ENCODE results near the gene BTBD7.

BTBD7 gene

GRCh38 chr14:93326196-93326595 is 6.6 kb downstream of the BTBD7 start:
- H3K4me3 ChIP-seq (ENCODE audit: low read depth, low read length) = no peak overlapping the region
- H3K36me3 ChIP-seq (ENCODE audit: control insufficient read depth, insufficient read depth, low read length) = no peaks in the 10 kb centered on the region
- H3K9ac ChIP-seq (ENCODE audit: low read depth, low read length) = no peak overlapping the region
- peaks cover 5% of the 10 kb centered on the region for H3K4me1 ChIP-seq (ENCODE audit: control insufficient read depth, insufficient read depth, low read length)
- no peaks in the 10 kb centered on the region for H3K9me3 ChIP-seq (ENCODE audit: control insufficient read depth, insufficient read depth, low read length)
- H3K27me3 ChIP-seq (ENCODE audit: control insufficient read depth, insufficient read depth, low read length) = no peaks in the 10 kb centered on the region

GRCh38 chr14:93323600-93324174 is 9.1 kb downstream of the BTBD7 start:
- Histone ChIP-seq H3K9me3 (ENCODE audit: control insufficient read depth, insufficient read depth, low read length) (no peaks in the 10 kb centered on the region), H3K36me3 (ENCODE audit: control insufficient read depth, insufficient read depth, low read length) (no peaks in the 10 kb centered on the region), H3K4me1 (ENCODE audit: control insufficient read depth, insufficient read depth, low read length) (no peaks in the 10 kb centered on the region), H3K4me3 (ENCODE audit: low read depth, low read length) (no peak overlapping the region), H3K9ac (ENCODE audit: low read depth, low read length) (no peak overlapping the region), H3K27me3 (ENCODE audit: control insufficient read depth, insufficient read depth, low read length) (no peaks in the 10 kb centered on the region)

- Histone ChIP-seq H3K36me3 (ENCODE audit: control insufficient read depth, insufficient read depth, low read length) (no peaks in the 10 kb centered on the region), H3K27me3 (ENCODE audit: control insufficient read depth, insufficient read depth, low read length) (no peaks in the 10 kb centered on the region), H3K9ac (ENCODE audit: low read depth, low read length) (no peak overlapping the region), H3K4me3 (ENCODE audit: low read depth, low read length) (no peak overlapping the region), H3K9me3 (ENCODE audit: control insufficient read depth, insufficient read depth, low read length) (no peaks in the 10 kb centered on the region), H3K4me1 (ENCODE audit: control insufficient read depth, insufficient read depth, low read length) (no peaks in the 10 kb centered on the region)
Observed at GRCh38 chr14:93322929-93323599, 9.8 kb downstream of the BTBD7 start.

GRCh38 chr14:93320489-93320888 is 12.3 kb downstream of the BTBD7 start:
- no peaks in the 10 kb centered on the region for H3K36me3 ChIP-seq (ENCODE audit: control insufficient read depth, insufficient read depth, low read length)
- H3K4me1 ChIP-seq (ENCODE audit: control insufficient read depth, insufficient read depth, low read length) = peaks cover 2% of the 10 kb centered on the region

GRCh38 chr14:93319958-93320357 is 12.9 kb downstream of the BTBD7 start:
- H3K27me3 ChIP-seq (ENCODE audit: control insufficient read depth, insufficient read depth, low read length) = no peaks in the 10 kb centered on the region
- no peaks in the 10 kb centered on the region for H3K9me3 ChIP-seq (ENCODE audit: control insufficient read depth, insufficient read depth, low read length)
- H3K36me3 ChIP-seq (ENCODE audit: control insufficient read depth, insufficient read depth, low read length) = no peaks in the 10 kb centered on the region
- peaks cover 2% of the 10 kb centered on the region for H3K4me1 ChIP-seq (ENCODE audit: control insufficient read depth, insufficient read depth, low read length)
- no peak overlapping the region for H3K9ac ChIP-seq (ENCODE audit: low read depth, low read length)
- H3K4me3 ChIP-seq (ENCODE audit: low read depth, low read length) = no peak overlapping the region

More at GRCh38 chr14:93320489-93320888, 12.3 kb downstream of the BTBD7 start:
- no peak overlapping the region for H3K4me3 ChIP-seq (ENCODE audit: low read depth, low read length)
- no peaks in the 10 kb centered on the region for H3K9me3 ChIP-seq (ENCODE audit: control insufficient read depth, insufficient read depth, low read length)
- no peak overlapping the region for H3K9ac ChIP-seq (ENCODE audit: low read depth, low read length)
- no peaks in the 10 kb centered on the region for H3K27me3 ChIP-seq (ENCODE audit: control insufficient read depth, insufficient read depth, low read length)

GRCh38 chr14:93319494-93319893 is 13.3 kb downstream of the BTBD7 start:
- peak overlapping the region; percentile 26 for H3K9ac ChIP-seq (ENCODE audit: low read depth, low read length)
- H3K9me3 ChIP-seq (ENCODE audit: control insufficient read depth, insufficient read depth, low read length) = no peaks in the 10 kb centered on the region
- no peaks in the 10 kb centered on the region for H3K27me3 ChIP-seq (ENCODE audit: control insufficient read depth, insufficient read depth, low read length)
- H3K4me1 ChIP-seq (ENCODE audit: control insufficient read depth, insufficient read depth, low read length) = peaks cover 2% of the 10 kb centered on the region
- no peaks in the 10 kb centered on the region for H3K36me3 ChIP-seq (ENCODE audit: control insufficient read depth, insufficient read depth, low read length)
- H3K4me3 ChIP-seq (ENCODE audit: low read depth, low read length) = no peak overlapping the region

- peaks cover 2% of the 10 kb centered on the region for H3K4me1 ChIP-seq (ENCODE audit: control insufficient read depth, insufficient read depth, low read length)
- no peaks in the 10 kb centered on the region for H3K9me3 ChIP-seq (ENCODE audit: control insufficient read depth, insufficient read depth, low read length)
- no peak overlapping the region for H3K9ac ChIP-seq (ENCODE audit: low read depth, low read length)
- no peak overlapping the region for H3K4me3 ChIP-seq (ENCODE audit: low read depth, low read length)
- H3K27me3 ChIP-seq (ENCODE audit: control insufficient read depth, insufficient read depth, low read length) = no peaks in the 10 kb centered on the region
- H3K36me3 ChIP-seq (ENCODE audit: control insufficient read depth, insufficient read depth, low read length) = no peaks in the 10 kb centered on the region
Observed at GRCh38 chr14:93318927-93319326, 13.9 kb downstream of the BTBD7 start.

GRCh38 chr14:93317875-93318807 is 14.7 kb downstream of the BTBD7 start:
- no peaks in the 10 kb centered on the region for H3K27me3 ChIP-seq (ENCODE audit: control insufficient read depth, insufficient read depth, low read length)
- peaks cover 2% of the 10 kb centered on the region for H3K4me1 ChIP-seq (ENCODE audit: control insufficient read depth, insufficient read depth, low read length)
- H3K4me3 ChIP-seq (ENCODE audit: low read depth, low read length) = no peak overlapping the region
- no peaks in the 10 kb centered on the region for H3K36me3 ChIP-seq (ENCODE audit: control insufficient read depth, insufficient read depth, low read length)
- no peak overlapping the region for H3K9ac ChIP-seq (ENCODE audit: low read depth, low read length)
- H3K9me3 ChIP-seq (ENCODE audit: control insufficient read depth, insufficient read depth, low read length) = no peaks in the 10 kb centered on the region

- Histone ChIP-seq H3K36me3 (ENCODE audit: control insufficient read depth, insufficient read depth, low read length) (no peaks in the 10 kb centered on the region), H3K27me3 (ENCODE audit: control insufficient read depth, insufficient read depth, low read length) (no peaks in the 10 kb centered on the region), H3K4me1 (ENCODE audit: control insufficient read depth, insufficient read depth, low read length) (peaks cover 2% of the 10 kb centered on the region), H3K4me3 (ENCODE audit: low read depth, low read length) (no peak overlapping the region), H3K9ac (ENCODE audit: low read depth, low read length) (peak overlapping the region; percentile 17), H3K9me3 (ENCODE audit: control insufficient read depth, insufficient read depth, low read length) (no peaks in the 10 kb centered on the region)
Observed at GRCh38 chr14:93317210-93317874, 15.5 kb downstream of the BTBD7 start.

- H3K9me3 ChIP-seq (ENCODE audit: control insufficient read depth, insufficient read depth, low read length) = no peaks in the 10 kb centered on the region
- H3K4me3 ChIP-seq (ENCODE audit: low read depth, low read length) = no peak overlapping the region
Observed at GRCh38 chr14:93316716-93317115, 16.1 kb downstream of the BTBD7 start.

GRCh38 chr14:93315575-93315974 is 17.3 kb downstream of the BTBD7 start:
- no peaks in the 10 kb centered on the region for H3K9me3 ChIP-seq (ENCODE audit: control insufficient read depth, insufficient read depth, low read length)
- H3K27me3 ChIP-seq (ENCODE audit: control insufficient read depth, insufficient read depth, low read length) = no peaks in the 10 kb centered on the region
- H3K4me3 ChIP-seq (ENCODE audit: low read depth, low read length) = no peak overlapping the region
- H3K4me1 ChIP-seq (ENCODE audit: control insufficient read depth, insufficient read depth, low read length) = peaks cover 2% of the 10 kb centered on the region
- H3K36me3 ChIP-seq (ENCODE audit: control insufficient read depth, insufficient read depth, low read length) = no peaks in the 10 kb centered on the region
- H3K9ac ChIP-seq (ENCODE audit: low read depth, low read length) = no peak overlapping the region

More at GRCh38 chr14:93316716-93317115, 16.1 kb downstream of the BTBD7 start:
- H3K36me3 ChIP-seq (ENCODE audit: control insufficient read depth, insufficient read depth, low read length) = no peaks in the 10 kb centered on the region
- H3K9ac ChIP-seq (ENCODE audit: low read depth, low read length) = no peak overlapping the region
- no peaks in the 10 kb centered on the region for H3K27me3 ChIP-seq (ENCODE audit: control insufficient read depth, insufficient read depth, low read length)
- peaks cover 2% of the 10 kb centered on the region for H3K4me1 ChIP-seq (ENCODE audit: control insufficient read depth, insufficient read depth, low read length)

All from iPS-15b (cell line).